ENCODE measurements around the gene TREX2.

TREX2 gene

DNA sequence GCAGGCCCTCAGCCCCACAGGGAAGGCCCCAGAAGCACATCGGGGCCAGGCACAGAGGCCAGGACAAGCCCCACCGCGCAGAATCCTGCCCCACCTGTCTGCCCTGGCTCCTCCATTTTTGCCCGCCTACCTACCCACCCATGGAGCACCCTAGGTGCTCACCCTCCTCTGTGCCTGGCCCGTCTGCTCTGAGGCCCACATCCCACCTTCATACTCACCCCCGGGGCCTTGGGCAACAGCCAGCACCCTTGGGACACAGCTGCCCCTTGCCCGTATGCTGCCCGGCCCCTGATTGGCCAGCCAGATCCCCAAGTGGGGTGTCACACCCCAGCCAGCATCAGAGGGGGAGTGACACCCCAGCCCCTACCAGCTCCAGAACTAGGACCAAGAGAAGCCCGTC is 10.8 kb upstream of the TREX2 start:
- FAIRE-seq, result no peak
- no peak for DNase-seq (ENCODE audit: insufficient read length, low spot score)
- TF ChIP-seq, protein P1, sequence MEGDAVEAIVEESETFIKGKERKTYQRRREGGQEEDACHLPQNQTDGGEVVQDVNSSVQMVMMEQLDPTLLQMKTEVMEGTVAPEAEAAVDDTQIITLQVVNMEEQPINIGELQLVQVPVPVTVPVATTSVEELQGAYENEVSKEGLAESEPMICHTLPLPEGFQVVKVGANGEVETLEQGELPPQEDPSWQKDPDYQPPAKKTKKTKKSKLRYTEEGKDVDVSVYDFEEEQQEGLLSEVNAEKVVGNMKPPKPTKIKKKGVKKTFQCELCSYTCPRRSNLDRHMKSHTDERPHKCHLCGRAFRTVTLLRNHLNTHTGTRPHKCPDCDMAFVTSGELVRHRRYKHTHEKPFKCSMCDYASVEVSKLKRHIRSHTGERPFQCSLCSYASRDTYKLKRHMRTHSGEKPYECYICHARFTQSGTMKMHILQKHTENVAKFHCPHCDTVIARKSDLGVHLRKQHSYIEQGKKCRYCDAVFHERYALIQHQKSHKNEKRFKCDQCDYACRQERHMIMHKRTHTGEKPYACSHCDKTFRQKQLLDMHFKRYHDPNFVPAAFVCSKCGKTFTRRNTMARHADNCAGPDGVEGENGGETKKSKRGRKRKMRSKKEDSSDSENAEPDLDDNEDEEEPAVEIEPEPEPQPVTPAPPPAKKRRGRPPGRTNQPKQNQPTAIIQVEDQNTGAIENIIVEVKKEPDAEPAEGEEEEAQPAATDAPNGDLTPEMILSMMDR (IDR thresholded peaks at IDR 0.05; ENCODE audit: insufficient read depth, missing control alignments), result no peak

GRCh38 chrX:153456161-153456560 is 10.3 kb upstream of the TREX2 start:
- TF ChIP-seq, protein P1 (IDR thresholded peaks at IDR 0.05; ENCODE audit: insufficient read depth, missing control alignments), result no peak
- FAIRE-seq (no peak), DNase-seq (ENCODE audit: insufficient read length, low spot score) (no peak)

GRCh38 chrX:153455571-153455970 is 9.7 kb upstream of the TREX2 start:
- FAIRE-seq (no peak), DNase-seq (ENCODE audit: insufficient read length, low spot score) (no peak)
- TF ChIP-seq, protein P1 (IDR thresholded peaks at IDR 0.05; ENCODE audit: insufficient read depth, missing control alignments), result no peak

GRCh38 chrX:153454901-153455550 is 9.2 kb upstream of the TREX2 start:
- FAIRE-seq, result no peak
- DNase-seq (ENCODE audit: insufficient read length, low spot score), result no peak
- TF ChIP-seq, protein P1 (IDR thresholded peaks at IDR 0.05; ENCODE audit: insufficient read depth, missing control alignments), result no peak

GRCh38 chrX:153450949-153451277 is 5.1 kb upstream of the TREX2 start:
- DNase-seq (ENCODE audit: insufficient read length, low spot score) (no peak), FAIRE-seq (no peak)

GRCh38 chrX:153450114-153450948 is 4.5 kb upstream of the TREX2 start:
- no peak for FAIRE-seq
- no peak for DNase-seq (ENCODE audit: insufficient read length, low spot score)
- TF ChIP-seq, protein P1 (IDR thresholded peaks at IDR 0.05; ENCODE audit: insufficient read depth, missing control alignments), result no peak

More at GRCh38 chrX:153450949-153451277, 5.1 kb upstream of the TREX2 start:
- TF ChIP-seq, protein P1 (IDR thresholded peaks at IDR 0.05; ENCODE audit: insufficient read depth, missing control alignments), result no peak

Measured in D721Med (cell line).